Small intestine (tissue), 7 donors: ENCODE measurements around the gene CDC42SE1. TPM values are rescaled to one million over a fixed set of nuclear protein-coding genes. Genes with fewer than 3 reads are reported as not detected.

Experiments
- DNase-seq, 2 donors: peaks; one replicate each; pipeline versions ENCODE4 v3.0.0 to v3.0.0-alpha.2; 2013
- FAIRE-seq: peaks from 2 replicates; lab custom pipeline; 2012; peaks lifted over from hg19 to GRCh38; lab: Jason Lieb, UNC
- H3K27ac ChIP-seq, 3 donors: one replicate each; pipeline ENCODE4 v1.5.1; 2013; ENCODE audit warnings: low read length in 2 of 3, mild to moderate bottlenecking in 2 of 3, control low read depth in 1 of 3, inconsistent platforms in 1 of 3, low read depth in 1 of 3, moderate library complexity in 1 of 3
- H3K27me3 ChIP-seq, 3 donors: one replicate each; pipeline ENCODE4 v1.6.1; 2013; ENCODE audit warnings: low read length in 3 of 3, inconsistent platforms in 1 of 3; ENCODE audit not compliant: control insufficient read depth in 3 of 3, insufficient read depth in 3 of 3
- H3K36me3 ChIP-seq, 3 donors: one replicate each; pipeline ENCODE4 v1.6.1; 2013; ENCODE audit warnings: low read length in 3 of 3, inconsistent platforms in 1 of 3, low read depth in 1 of 3, mild to moderate bottlenecking in 1 of 3, moderate library complexity in 1 of 3; ENCODE audit not compliant: control insufficient read depth in 3 of 3, insufficient read depth in 2 of 3
- H3K4me1 ChIP-seq, 3 donors: one replicate each; pipeline ENCODE4 v1.6.1; 2013; ENCODE audit warnings: low read length in 2 of 3, inconsistent platforms in 1 of 3, low read depth in 1 of 3, mild to moderate bottlenecking in 1 of 3, moderate library complexity in 1 of 3; ENCODE audit not compliant: control insufficient read depth in 3 of 3, insufficient read depth in 2 of 3
- H3K4me3 ChIP-seq, 3 donors: one replicate each; pipeline ENCODE4 v1.5.1; 2013; ENCODE audit warnings: low read length in 3 of 3, control low read depth in 1 of 3, inconsistent platforms in 1 of 3, low read depth in 1 of 3, mild to moderate bottlenecking in 1 of 3, moderate library complexity in 1 of 3
- H3K9me3 ChIP-seq, 2 donors: one replicate each; pipeline ENCODE4 v1.6.1; 2013; ENCODE audit warnings: low read depth in 1 of 2, low read length in 1 of 2; ENCODE audit not compliant: control insufficient read depth in 2 of 2, insufficient read depth in 1 of 2
- WGBS, 3 donors: extraction: QIAGEN DNeasy Blood & Tissue Kit; methylation state at CpG; one replicate each; pipeline ENCODE4 v1.1.7; 2013; 5-methylcytosine and 5-hydroxymethylcytosine counted together
- polyA plus RNA-seq, 4 donors: library from polyadenylated mRNA; stranded (reverse) in 3 of 4; unstranded in 1 of 4; fragments of 200-250 nt in 3 of 4; fragments of 120-200 nt in 1 of 4; gene quantifications; one replicate each; pipeline versions ENCODE4 v1.2.1 to v1.2.3, GENCODE V29; 2013
- donor health status: healthy with polysubstance abuse.
- donor health status: control.
- donor health status: control.
- donor health status: Bipolar disorder and iron deficiency.
- donor health status: healthy.

Gene CDC42SE1
- polyA plus RNA-seq, 4 donors, result 22.8 to 46.6 (median 32.4) TPM

DNA sequence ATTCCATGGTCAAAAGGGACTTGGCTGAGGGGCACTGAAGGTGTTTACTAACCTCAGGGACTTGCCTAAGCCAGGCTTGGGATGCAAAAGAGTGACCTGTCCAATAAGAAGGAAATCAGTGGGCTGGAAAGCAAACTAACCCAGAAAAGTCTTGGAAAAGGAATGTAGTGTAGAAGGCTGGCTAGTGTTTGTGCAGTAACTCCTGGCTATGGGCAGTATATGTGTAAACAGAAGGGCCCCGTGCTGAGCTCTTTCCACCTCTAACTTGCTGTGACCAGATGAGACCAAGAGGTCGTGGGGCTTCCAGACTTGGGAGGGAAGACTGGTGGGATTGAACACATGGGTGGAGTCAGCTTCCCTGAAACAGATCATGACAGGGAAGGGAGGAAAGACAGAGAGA is 56.8 kb downstream of the CDC42SE1 start:
- DNase-seq, result no peak
- no peaks in the 10 kb centered on the region for H3K9me3 ChIP-seq
- H3K27ac ChIP-seq, result no peak overlapping the region
- no peaks in the 10 kb centered on the region for H3K27me3 ChIP-seq
- FAIRE-seq, result no peak
- no peak overlapping the region for H3K4me3 ChIP-seq
- WGBS, 3 donors, result 42 to 58% (median 52%) methylated on average over 2 of the region's 2 CpGs
- peaks cover 4 to 49% (median 7%) of the 10 kb centered on the region in 3 donors for H3K36me3 ChIP-seq
- peaks cover 0 to 29% (median 11%) of the 10 kb centered on the region in 3 donors for H3K4me1 ChIP-seq

DNA sequence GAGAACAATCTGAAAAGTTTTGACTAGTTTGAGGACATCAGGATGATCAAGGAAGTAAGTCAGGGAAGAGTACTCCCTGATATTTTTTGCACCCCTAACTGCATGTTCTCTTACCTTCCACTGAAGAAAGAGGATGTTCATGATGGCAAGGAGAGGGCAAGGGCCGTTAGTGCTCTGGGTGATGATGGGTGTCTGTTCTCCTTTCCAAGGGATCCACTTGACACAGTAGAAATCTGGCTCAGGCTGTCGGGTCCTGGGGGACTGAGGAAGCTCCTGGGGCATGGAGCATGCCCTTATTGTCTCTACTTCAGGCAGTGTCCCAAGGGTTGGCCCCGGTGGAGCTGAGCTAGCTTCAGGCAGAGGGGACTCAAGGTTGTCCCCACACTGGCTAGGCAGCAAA is 57.4 kb downstream of the CDC42SE1 start:
- DNase-seq, result no peak
- Histone ChIP-seq H3K4me1 (peaks cover 0 to 23% (median 7%) of the 10 kb centered on the region in 3 donors), H3K9me3 (no peaks in the 10 kb centered on the region), H3K36me3 (peaks cover 4 to 55% (median 7%) of the 10 kb centered on the region in 3 donors), H3K27me3 (no peaks in the 10 kb centered on the region), H3K4me3 (no peak overlapping the region), H3K27ac (no peak overlapping the region)
- no peak for FAIRE-seq
- 83 to 92% (median 86%) methylated on average over 3 of the region's 3 CpGs for WGBS, 3 donors

DNA sequence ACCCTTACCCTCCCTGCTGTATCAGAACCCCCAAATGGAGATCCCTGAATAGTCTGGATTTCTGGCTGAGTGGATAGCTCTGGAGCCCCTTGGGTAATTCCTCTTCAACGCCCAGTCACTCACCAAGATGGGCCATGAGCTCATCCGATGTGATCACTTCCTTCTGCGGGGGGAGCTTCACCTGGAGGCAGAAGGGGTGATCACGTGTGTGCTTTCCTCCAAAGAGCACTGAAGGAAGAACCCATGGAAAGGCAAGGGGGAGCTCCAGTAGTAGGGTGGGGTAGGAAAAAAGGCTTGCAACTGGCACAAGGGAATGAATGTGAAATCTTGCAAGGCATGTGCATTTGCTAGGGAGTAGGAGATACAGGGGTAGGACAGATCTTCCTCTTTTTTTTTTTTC is 57.8 kb downstream of the CDC42SE1 start:
- Histone ChIP-seq H3K36me3 (peaks cover 4 to 59% (median 7%) of the 10 kb centered on the region in 3 donors), H3K27me3 (no peaks in the 10 kb centered on the region), H3K9me3 (no peaks in the 10 kb centered on the region), H3K4me1 (peaks cover 0 to 20% (median 7%) of the 10 kb centered on the region in 3 donors), H3K4me3 (no peak overlapping the region), H3K27ac (no peak overlapping the region)
- WGBS, 3 donors, result 70 to 83% (median 76%) methylated on average over 4 of the region's 4 CpGs
- no peak for FAIRE-seq
- no peak for DNase-seq

Other genes starting within 250 kb of the CDC42SE1 start
- gene ARNT, start 183.0 kb downstream of the CDC42SE1 start, polyA plus RNA-seq, result 10 to 100 TPM; 14.3 to 33.5 (median 15.4) TPM
- not detected for gene CTXND2, start 172.5 kb downstream of the CDC42SE1 start, polyA plus RNA-seq
- 10 to 100 TPM; 12.7 to 56.1 (median 19.4) TPM for gene SETDB1, start 133.3 kb downstream of the CDC42SE1 start, polyA plus RNA-seq
- 100 to 1,000 TPM; 111 to 366 (median 193) TPM for gene CERS2, start 84.8 kb downstream of the CDC42SE1 start, polyA plus RNA-seq
- 1 to 10 TPM in 1 of 4 donors, under 1 TPM in 2, not detected in 1; 0.43 to 5.8 (median 0.89) TPM for gene ANXA9, start 77.3 kb downstream of the CDC42SE1 start, polyA plus RNA-seq
- gene MINDY1, start 52.7 kb downstream of the CDC42SE1 start, polyA plus RNA-seq, result 10 to 100 TPM in 3 of 4 donors, 1 to 10 TPM in 1; 9.5 to 24.0 (median 16.8) TPM
- 10 to 100 TPM; 15.1 to 31.6 (median 15.6) TPM for gene PRUNE1, start 51.2 kb downstream of the CDC42SE1 start, polyA plus RNA-seq
- under 1 TPM; 0.27 to 0.89 (median 0.62) TPM for gene BNIPL, start 23.0 kb downstream of the CDC42SE1 start, polyA plus RNA-seq
- 1 to 10 TPM in 3 of 4 donors, under 1 TPM in 1; 0.67 to 7.3 (median 3.7) TPM for gene C1orf56, start 11.9 kb downstream of the CDC42SE1 start, polyA plus RNA-seq
- 1 to 10 TPM in 2 of 4 donors, under 1 TPM in 2; 0.22 to 5.5 (median 2.4) TPM for gene MLLT11, start 775 bp upstream of the CDC42SE1 start, polyA plus RNA-seq
- gene GABPB2, start 11.1 kb upstream of the CDC42SE1 start, polyA plus RNA-seq, result 10 to 100 TPM in 1 of 4 donors, 1 to 10 TPM in 3; 1.1 to 12.6 (median 5.0) TPM
- gene SEMA6C, start 87.0 kb upstream of the CDC42SE1 start, polyA plus RNA-seq, result 100 to 1,000 TPM in 1 of 4 donors, 10 to 100 TPM in 2, 1 to 10 TPM in 1; 8.7 to 140 (median 46.9) TPM
- 10 to 100 TPM in 1 of 4 donors, 1 to 10 TPM in 3; 1.6 to 16.2 (median 4.8) TPM for gene TNFAIP8L2, start 97.0 kb upstream of the CDC42SE1 start, polyA plus RNA-seq
- 1 to 10 TPM; 3.2 to 9.9 (median 6.2) TPM for gene LYSMD1, start 106.3 kb upstream of the CDC42SE1 start, polyA plus RNA-seq
- 10 to 100 TPM; 35.4 to 69.6 (median 47.4) TPM for gene SCNM1, start 106.5 kb upstream of the CDC42SE1 start, polyA plus RNA-seq
- 1 to 10 TPM in 1 of 4 donors, under 1 TPM in 2, not detected in 1; 0.19 to 1.9 (median 0.38) TPM for gene TMOD4, start 116.4 kb upstream of the CDC42SE1 start, polyA plus RNA-seq
- 10 to 100 TPM; 27.3 to 40.1 (median 32.0) TPM for gene VPS72, start 130.6 kb upstream of the CDC42SE1 start, polyA plus RNA-seq
- 10 to 100 TPM; 18.8 to 31.7 (median 31.4) TPM for gene PIP5K1A, start 138.9 kb upstream of the CDC42SE1 start, polyA plus RNA-seq
- 100 to 1,000 TPM; 112 to 182 (median 153) TPM for gene PSMD4, start 195.1 kb upstream of the CDC42SE1 start, polyA plus RNA-seq
- gene ZNF687, start 222.7 kb upstream of the CDC42SE1 start, polyA plus RNA-seq, result 10 to 100 TPM; 12.2 to 24.0 (median 12.9) TPM